HG02852 (cell line): ENCODE results near the gene CDC27.
"Not testable (repeated sequence)": the region's sequence is repeated elsewhere in the genome, so short reads cannot be mapped to it uniquely, and the experiment has no call there.

Experiments
- ATAC-seq: cut with Tn5 transposase; IDR thresholded peaks from one replicate; pipeline ENCODE4 v1.9.1; 2021; ENCODE audit warnings: mild to moderate bottlenecking, moderate library complexity; ENCODE audit not compliant: unreplicated experiment

CDC27 gene

GRCh38 chr17:47193931-47194511 is 4.9 kb upstream of the CDC27 start:
- ATAC-seq, result no peak

DNA sequence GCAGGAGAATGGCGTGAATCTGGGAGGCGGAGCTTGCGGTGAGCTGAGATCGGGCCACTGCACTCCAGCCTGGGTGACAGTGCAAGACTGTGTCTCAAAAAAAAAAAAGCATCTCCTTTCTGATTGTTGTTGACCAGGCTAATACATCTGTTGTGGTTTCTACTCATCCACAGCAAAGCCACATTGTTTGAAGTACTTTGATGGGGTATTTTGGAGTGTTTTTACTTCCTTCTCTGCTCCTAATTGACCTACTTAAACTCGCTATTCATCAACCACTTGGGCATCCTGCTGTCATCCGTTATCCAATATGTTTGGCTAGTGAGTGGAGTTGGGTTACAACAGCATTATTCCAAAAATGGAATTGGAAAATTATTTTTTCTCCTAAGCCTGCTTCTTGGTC is 3.5 kb upstream of the CDC27 start:
- no peak for ATAC-seq

- no peak for ATAC-seq
These were observed 1.7 kb upstream of the CDC27 start for GRCh38 chr17:47190770-47191169.

- ATAC-seq, result no peak
These were observed 1.1 kb upstream of the CDC27 start for GRCh38 chr17:47190243-47190642.

DNA sequence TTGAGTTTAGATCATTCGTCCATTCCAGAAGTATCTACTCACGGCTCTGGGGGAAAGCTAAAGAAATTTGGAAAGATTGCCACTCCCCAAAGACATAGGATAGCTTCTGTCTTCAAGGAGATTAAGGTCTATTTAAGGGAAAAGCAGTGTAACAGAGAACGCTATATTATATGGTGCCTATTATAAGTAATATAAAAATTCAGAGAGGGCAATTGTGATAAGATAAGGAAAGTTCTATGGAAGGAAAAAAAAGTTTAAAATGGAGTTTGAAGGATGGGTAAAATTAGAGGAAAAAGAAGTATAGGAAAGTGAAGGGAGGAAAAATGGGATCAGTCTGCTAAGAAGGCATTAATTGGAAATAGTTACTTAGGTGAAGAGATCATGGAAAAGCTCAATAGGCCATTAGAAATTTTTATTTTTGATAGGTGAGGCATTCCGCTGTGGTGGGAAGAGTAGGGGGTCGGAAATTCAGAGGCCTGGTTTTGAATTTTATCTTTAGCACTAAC is 690 bp upstream of the CDC27 start:
- no peak for ATAC-seq

DNA sequence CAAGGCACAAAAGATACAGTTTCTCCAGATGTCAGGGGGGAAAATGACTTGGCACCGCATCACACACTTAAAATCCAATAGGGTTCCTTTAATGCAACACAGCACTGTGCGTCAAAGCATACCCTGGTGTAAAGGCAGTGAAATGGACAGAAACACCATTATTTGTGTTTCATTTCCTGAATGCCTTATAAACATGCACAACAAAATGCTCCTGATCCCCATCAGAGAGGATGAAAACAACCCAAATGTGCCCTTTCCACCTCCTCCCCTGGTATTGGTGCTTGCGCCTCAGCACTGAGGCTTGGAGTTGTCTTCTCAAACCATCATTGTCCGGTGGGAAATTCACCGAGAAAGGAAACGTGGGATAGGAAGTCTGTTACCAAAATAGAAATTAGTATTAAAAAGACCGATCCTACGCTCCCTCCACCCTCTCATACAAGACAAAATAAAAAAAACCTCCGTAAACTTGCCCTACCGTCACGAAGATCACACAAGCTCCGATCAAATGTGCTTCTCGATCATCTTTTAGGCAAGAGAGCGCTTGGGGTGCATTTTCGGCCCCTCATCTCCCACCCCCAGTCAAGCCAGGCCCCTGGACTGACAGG is 722 bp downstream of the CDC27 start:
- no peak for ATAC-seq

DNA sequence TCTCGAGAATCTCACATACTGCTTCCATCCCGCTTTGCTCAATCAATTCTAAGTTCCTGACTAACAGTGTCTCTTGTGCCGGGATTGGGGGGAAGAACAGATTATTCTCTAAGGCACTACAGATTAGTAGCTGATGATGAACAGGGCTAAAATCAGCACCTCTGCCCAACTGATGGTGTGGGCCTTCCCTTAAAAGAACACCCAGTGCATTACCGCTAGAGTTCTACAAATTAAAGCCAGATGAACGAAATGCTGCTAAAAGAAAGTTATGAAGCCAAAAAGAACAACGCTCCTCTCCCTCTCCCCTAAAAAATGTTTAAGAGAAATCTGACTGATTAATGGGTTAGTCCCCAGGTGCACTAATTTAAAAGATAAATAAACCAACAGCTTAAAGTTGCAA is 4.4 kb downstream of the CDC27 start:
- ATAC-seq, result no peak

- not testable (repeated sequence) for ATAC-seq
These were observed 8.1 kb downstream of the CDC27 start for GRCh38 chr17:47180988-47181387.

DNA sequence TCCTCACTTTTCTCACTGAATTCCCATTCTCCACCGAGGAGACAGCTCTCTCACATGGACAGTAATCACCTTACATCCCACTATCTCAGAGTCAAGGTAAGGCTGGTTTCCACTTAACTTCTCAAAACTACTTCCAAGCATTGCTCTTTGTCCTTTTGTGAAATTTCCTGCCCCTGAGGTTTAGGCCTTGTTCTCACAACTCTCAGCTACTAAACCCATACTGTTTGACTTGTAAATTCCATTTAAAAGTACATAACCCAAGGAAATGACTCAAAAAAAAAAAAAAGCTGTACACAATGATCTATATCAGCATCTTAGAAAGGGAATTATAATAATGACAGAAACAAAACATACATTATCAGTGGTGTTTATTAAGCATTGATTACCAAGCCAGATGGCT is 8.8 kb downstream of the CDC27 start:
- no peak for ATAC-seq

DNA sequence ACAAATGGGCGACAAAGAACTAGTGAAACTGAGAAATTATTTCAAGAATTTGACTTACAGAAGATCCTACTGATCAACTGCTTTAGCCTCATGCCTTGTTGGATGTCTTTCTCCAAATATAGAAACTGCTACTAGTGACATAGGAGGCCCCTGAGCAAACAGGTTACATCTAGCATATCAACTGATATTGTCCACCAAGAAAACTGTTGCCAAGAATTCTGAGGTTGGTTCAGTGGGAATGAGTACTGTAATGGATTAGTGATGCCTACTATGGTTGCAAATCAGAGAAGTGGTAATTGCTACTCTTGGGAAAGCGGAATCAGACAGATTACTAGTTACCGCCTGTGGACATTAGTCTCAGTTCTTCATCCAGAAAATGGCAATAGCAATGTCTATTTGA is 10.0 kb downstream of the CDC27 start:
- ATAC-seq, result no peak

GRCh38 chr17:47177261-47177660 is 11.8 kb downstream of the CDC27 start:
- ATAC-seq, result no peak

DNA sequence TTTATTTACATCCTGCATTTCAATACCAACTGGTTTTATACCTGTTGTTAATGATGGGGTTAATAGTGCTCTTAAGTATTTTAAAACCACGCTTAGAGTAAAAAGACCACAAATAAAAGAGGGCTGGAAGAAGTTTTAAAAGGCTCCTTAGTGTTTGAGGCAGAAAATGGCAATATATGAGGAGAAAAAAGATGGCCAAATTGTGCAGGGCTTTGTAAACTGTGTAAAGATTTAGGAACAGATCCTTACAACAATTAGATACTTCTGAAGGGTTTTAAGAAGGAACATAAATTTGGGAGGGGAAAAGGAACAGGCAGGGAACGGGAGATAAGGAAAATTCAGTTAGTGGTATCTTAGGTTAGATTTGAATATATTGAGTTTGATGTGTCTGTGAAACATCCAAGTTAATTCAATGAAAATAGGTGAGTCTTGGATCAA is 12.7 kb downstream of the CDC27 start:
- ATAC-seq, result no peak

- not testable (repeated sequence) for ATAC-seq
These were observed 14.3 kb downstream of the CDC27 start for GRCh38 chr17:47174823-47175222.

DNA sequence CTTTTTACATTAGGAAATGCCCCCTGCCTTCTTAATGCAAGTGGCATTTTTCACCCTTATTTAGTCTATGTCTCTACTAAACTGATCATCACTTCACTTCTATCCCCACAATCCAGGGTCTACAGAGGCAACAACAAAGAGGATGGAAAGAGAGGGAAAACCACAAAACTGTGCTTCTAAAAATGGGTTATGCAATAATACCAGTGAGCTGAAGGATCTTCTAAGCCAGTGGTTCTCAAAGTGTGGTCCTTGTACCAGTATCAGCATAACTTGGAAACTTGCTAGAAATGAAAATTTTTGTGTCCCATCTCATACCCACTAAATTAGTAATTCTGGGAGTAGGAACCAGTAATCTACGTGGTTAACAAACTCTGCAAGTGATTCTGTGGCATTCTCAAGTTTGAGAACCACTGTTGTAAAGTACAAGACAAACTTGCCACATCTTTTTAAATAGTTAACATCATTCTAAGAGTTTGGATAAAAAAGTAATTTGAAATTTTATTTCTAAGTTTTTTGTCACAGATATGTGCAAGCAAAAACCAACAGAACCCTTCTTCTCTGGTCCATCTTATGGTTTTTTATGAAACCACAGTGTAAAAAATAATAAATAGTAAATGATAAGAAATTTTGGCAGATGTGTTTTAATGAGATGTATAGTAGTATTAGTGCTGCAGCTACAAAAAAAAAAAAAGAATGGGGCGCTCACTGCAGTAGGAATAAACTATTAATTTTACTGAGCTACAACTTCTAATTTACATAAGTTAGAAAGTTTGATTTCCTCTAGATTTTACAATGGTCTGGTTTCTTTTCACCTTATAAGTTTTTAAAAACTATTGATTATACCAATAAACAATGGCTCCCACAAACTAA is 16.2 kb downstream of the CDC27 start:
- no peak for ATAC-seq

DNA sequence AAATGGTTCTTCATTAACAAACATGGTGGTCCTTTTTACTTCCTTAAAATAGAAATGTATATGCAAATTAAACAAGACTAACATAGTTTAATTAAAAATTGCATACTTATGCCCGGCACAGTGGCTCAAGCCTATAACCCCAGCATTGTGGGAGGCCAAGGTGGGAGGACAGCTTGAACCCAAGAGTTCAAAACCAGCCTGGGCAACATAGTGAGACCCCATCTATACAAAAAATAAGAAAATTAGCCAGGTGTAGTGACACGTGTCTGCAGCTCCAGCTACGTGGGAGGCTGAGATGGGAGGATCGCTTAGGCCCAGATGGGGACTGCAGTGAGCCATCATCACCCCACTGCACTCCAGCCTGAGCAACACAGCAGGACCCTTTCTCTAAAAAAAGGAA is 18.4 kb downstream of the CDC27 start:
- ATAC-seq, result no peak

- not testable (repeated sequence) for ATAC-seq
These were observed 20.2 kb downstream of the CDC27 start for GRCh38 chr17:47168896-47169295.

DNA sequence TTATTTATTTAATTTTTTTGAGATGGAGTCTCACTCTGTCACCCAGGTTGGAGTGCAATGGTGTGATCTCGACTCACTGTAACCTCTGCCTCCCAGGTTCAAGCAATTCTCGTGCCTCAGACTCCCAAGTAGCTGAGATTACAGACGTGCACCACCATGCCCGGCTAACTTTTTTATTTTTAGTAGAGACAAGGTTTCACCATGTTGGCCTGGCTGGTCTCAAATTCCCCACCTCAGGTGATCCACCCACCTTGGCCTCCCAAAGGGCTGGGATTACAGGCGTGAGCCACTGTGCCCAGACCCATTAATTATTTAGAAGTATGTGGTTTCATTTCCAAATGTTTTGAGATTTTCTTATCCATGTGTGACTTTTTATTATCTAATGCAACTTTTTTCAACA is 22.2 kb downstream of the CDC27 start:
- ATAC-seq, result not testable (repeated sequence)

- ATAC-seq, result no peak
These were observed 24.0 kb downstream of the CDC27 start for GRCh38 chr17:47165137-47165536.

GRCh38 chr17:47164263-47164662 is 24.8 kb downstream of the CDC27 start:
- no peak for ATAC-seq

GRCh38 chr17:47162013-47162622 is 27.0 kb downstream of the CDC27 start:
- ATAC-seq, result no peak

GRCh38 chr17:47159315-47159714 is 29.8 kb downstream of the CDC27 start:
- no peak for ATAC-seq
